Measurements from ENCODE around the gene UNC13A. TPM values are rescaled to one million over a fixed set of nuclear protein-coding genes. Genes with fewer than 3 reads are reported as not detected.
A peak's percentile ranks its signal among the peaks of the same experiment; 100 is the strongest.

The UNC13A gene
- polyA plus RNA-seq, 1 of the 3 experiments (the other 2 are of a cell fraction): 0.38 TPM

DNA sequence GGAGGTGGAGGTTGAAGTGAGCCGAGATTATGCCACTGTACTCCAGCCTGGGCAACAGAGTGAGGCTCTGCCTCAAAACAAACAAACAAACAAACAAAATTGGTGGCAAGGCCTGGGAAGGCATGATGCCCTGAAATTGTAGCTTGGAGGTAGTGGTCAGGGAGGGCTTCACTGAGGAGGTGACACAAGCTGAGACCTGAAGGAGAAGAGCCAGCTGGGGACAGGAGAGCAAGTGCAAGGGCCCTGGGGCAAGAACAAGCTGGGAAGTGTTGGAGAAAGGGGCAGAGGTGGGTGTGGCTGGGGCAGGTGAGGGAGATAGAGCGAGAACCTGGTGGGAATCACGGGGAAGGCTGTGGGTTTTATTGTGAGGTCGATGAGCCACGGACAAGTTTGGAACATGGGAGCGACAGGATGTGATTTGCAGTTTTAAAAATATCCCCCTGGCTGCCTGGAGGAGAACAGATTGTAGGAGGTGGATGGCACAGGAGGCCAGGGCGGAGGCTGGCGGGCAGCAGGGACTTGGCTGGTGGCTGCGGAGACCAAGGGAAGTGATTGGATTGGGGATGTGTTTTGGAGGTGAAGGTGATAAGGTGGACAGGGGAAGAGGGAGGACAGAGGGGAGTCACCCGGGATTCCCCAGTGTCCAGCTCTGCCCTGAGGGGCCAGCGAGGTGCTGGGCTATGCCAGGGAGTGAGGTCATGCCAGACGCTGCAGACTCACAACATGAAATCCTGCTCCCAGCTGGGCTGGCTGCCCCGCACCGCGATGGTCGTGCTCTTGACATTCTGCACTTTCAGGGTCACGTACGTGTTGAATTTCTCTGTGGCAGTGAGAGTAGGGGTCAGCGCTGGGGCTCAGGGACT, 14.0 kb downstream of the UNC13A start:
- Histone ChIP-seq H3K27me3 (ENCODE audit: insufficient read depth) (no peaks in the 10 kb centered on the region), H4K20me1 (ENCODE audit: insufficient read depth) (no peaks in the 10 kb centered on the region), H3K79me2 (ENCODE audit: insufficient read depth) (no peaks in the 10 kb centered on the region), H3K4me2 (no peak overlapping the region), H2AFZ (ENCODE audit: low read depth) (no peak overlapping the region), H3K27ac (ENCODE audit: low read depth in 2 of 2, low read length in 1 of 2) (no peak overlapping the region), H3K9me2 (no peaks in the 10 kb centered on the region), H3K9ac (no peak overlapping the region), H3K4me1 (ENCODE audit: control insufficient read depth in 1 of 2, insufficient read depth in 2 of 2, low read depth in 1 of 2, low read length in 1 of 2) (peaks cover 0 to 6% of the 10 kb centered on the region in 2 experiments; a peak in 1 of 4 replicates), H3F3A (replicated peaks; ENCODE audit: insufficient read depth) (no peaks in the 10 kb centered on the region), H3K36me3 (replicated peaks in 1 of 2; ENCODE audit: control insufficient read depth in 1 of 2, insufficient read depth in 2 of 2, low read length in 1 of 2) (no peaks in the 10 kb centered on the region), H3K4me3 (ENCODE audit: low read depth in 2 of 2, low read length in 1 of 2) (no peak overlapping the region), H3K9me3 (no peaks in the 10 kb centered on the region)
- 65% methylated on average over 10 of the region's 19 CpGs for WGBS (ENCODE audit: low lambda C conversion rate)
- ChIA-PET POLR2A (interaction anchor here (0.6 kb wide), 1 partner anchor 316 kb away, joined by 3 read pairs; no protein-coding TSS in a partner anchor), CTCF (interaction anchor here (1.0 kb wide), 1 partner anchor 10 kb away, joined by 3 read pairs; no protein-coding TSS in a partner anchor)
- peak; percentile 54 for DNase-seq
- TF ChIP-seq SMC3 (IDR thresholded peaks at IDR 0.05; ENCODE audit: low read depth, low read length) (no peak), TAF1 (IDR thresholded peaks at IDR 0.05; ENCODE audit: borderline replicate concordance, low read depth, low read length) (no peak)

GRCh38 chr19:17671906-17672305, 16.2 kb downstream of the UNC13A start:
- H3K27me3 ChIP-seq (ENCODE audit: insufficient read depth): no peaks in the 10 kb centered on the region
- H4K20me1 ChIP-seq (ENCODE audit: insufficient read depth): no peaks in the 10 kb centered on the region
- DNase-seq: peak; percentile 73
- no peak overlapping the region for H2AFZ ChIP-seq (ENCODE audit: low read depth)
- H3K9me2 ChIP-seq: no peaks in the 10 kb centered on the region
- no peak overlapping the region for H3K9ac ChIP-seq
- no peak overlapping the region for H3K27ac ChIP-seq (ENCODE audit: low read depth in 2 of 2, low read length in 1 of 2)
- peaks cover 0 to 6% of the 10 kb centered on the region in 2 experiments; a peak in 1 of 4 replicates for H3K4me1 ChIP-seq (ENCODE audit: control insufficient read depth in 1 of 2, insufficient read depth in 2 of 2, low read depth in 1 of 2, low read length in 1 of 2)
- TF ChIP-seq RXRA (IDR thresholded peaks at IDR 0.05; ENCODE audit: borderline replicate concordance, low read depth) (no peak), USF1 (IDR thresholded peaks at IDR 0.05; ENCODE audit: borderline replicate concordance, low read depth) (peak; percentile 87), CHD2 (IDR thresholded peaks at IDR 0.05; ENCODE audit: low read length, partially characterized antibody) (peak; percentile 76)
- no peaks in the 10 kb centered on the region for H3K79me2 ChIP-seq (ENCODE audit: insufficient read depth)
- H3K4me3 ChIP-seq (ENCODE audit: low read depth in 2 of 2, low read length in 1 of 2): no peak overlapping the region
- ChIA-PET POLR2A (no interaction called here), CTCF (interaction anchor here (0.9 kb wide), 1 partner anchor 11 kb away, joined by 3 read pairs; no protein-coding TSS in a partner anchor)
- H3K4me2 ChIP-seq: no peak overlapping the region
- no peaks in the 10 kb centered on the region for H3F3A ChIP-seq (replicated peaks; ENCODE audit: insufficient read depth)
- 60% methylated on average over 2 of the region's 2 CpGs for WGBS (ENCODE audit: low lambda C conversion rate)
- no peaks in the 10 kb centered on the region for H3K36me3 ChIP-seq (replicated peaks in 1 of 2; ENCODE audit: control insufficient read depth in 1 of 2, insufficient read depth in 2 of 2, low read length in 1 of 2)
- H3K9me3 ChIP-seq: no peaks in the 10 kb centered on the region

- peaks cover 0 to 1% of the 10 kb centered on the region in 2 experiments; a peak in 1 of 4 replicates for H3K4me1 ChIP-seq (ENCODE audit: control insufficient read depth in 1 of 2, insufficient read depth in 2 of 2, low read depth in 1 of 2, low read length in 1 of 2)
- CTCF ChIA-PET: interaction anchor here (1.0 to 1.2 kb wide), 2 partner anchors 10 to 34 kb away, joined by 3 to 4 read pairs; no protein-coding TSS in a partner anchor
Measured at GRCh38 chr19:17669419-17669818, 18.7 kb downstream of the UNC13A start.

More at GRCh38 chr19:17669419-17669818, 18.7 kb downstream of the UNC13A start:
- Histone ChIP-seq H2AFZ (ENCODE audit: low read depth) (no peak overlapping the region), H3K4me2 (no peak overlapping the region), H3K79me2 (ENCODE audit: insufficient read depth) (no peaks in the 10 kb centered on the region), H3K4me3 (ENCODE audit: low read depth in 2 of 2, low read length in 1 of 2) (no peak overlapping the region), H3K27me3 (ENCODE audit: insufficient read depth) (no peaks in the 10 kb centered on the region), H3F3A (replicated peaks; ENCODE audit: insufficient read depth) (no peaks in the 10 kb centered on the region), H3K36me3 (replicated peaks in 1 of 2; ENCODE audit: control insufficient read depth in 1 of 2, insufficient read depth in 2 of 2, low read length in 1 of 2) (no peaks in the 10 kb centered on the region), H3K9me2 (no peaks in the 10 kb centered on the region), H3K9me3 (no peaks in the 10 kb centered on the region), H4K20me1 (ENCODE audit: insufficient read depth) (no peaks in the 10 kb centered on the region), H3K9ac (no peak overlapping the region), H3K27ac (ENCODE audit: low read depth in 2 of 2, low read length in 1 of 2) (no peak overlapping the region)
- no peak for TF ChIP-seq TAF1 (IDR thresholded peaks at IDR 0.05; ENCODE audit: borderline replicate concordance, low read depth, low read length)
- TF ChIP-seq SMC3 (IDR thresholded peaks at IDR 0.05; ENCODE audit: low read depth, low read length): no peak
- no peak for TF ChIP-seq CHD2 (IDR thresholded peaks at IDR 0.05; ENCODE audit: low read length, partially characterized antibody)
- TF ChIP-seq FOXJ3 (CRISPR knock-in tag; IDR thresholded peaks at IDR 0.05): no peak
- no peak for TF ChIP-seq SIN3A (IDR thresholded peaks at IDR 0.05; ENCODE audit: borderline replicate concordance, low read depth, low read length)
- no peak for TF ChIP-seq GABPA (IDR thresholded peaks at IDR 0.05; ENCODE audit: low read depth)
- TF ChIP-seq FOXM1 (IDR thresholded peaks at IDR 0.05; ENCODE audit: low read depth): no peak
- TF ChIP-seq RCOR1 (IDR thresholded peaks at IDR 0.05; ENCODE audit: low read length): no peak
- TF ChIP-seq GATA2 (CRISPR knock-in tag; IDR thresholded peaks at IDR 0.05): no peak
- TF ChIP-seq YY1 (IDR thresholded peaks at IDR 0.05; ENCODE audit: low read depth): no peak
- TF ChIP-seq RFX5 (IDR thresholded peaks at IDR 0.05; ENCODE audit: low read length): no peak
- TF ChIP-seq TEAD4 (IDR thresholded peaks at IDR 0.05; ENCODE audit: borderline replicate concordance, insufficient read depth): no peak
- TF ChIP-seq EP300 (IDR thresholded peaks at IDR 0.05; ENCODE audit: borderline replicate concordance in 1 of 2, low read depth in 1 of 2, low read length in 1 of 2): no peak
- no peak for TF ChIP-seq CTCF (IDR thresholded peaks at IDR 0.05)
- no peak for TF ChIP-seq JUND (IDR thresholded peaks at IDR 0.05)
- 81% methylated on average over 8 of the region's 9 CpGs for WGBS (ENCODE audit: low lambda C conversion rate)
- POLR2A ChIA-PET: no interaction called here
- no peak for DNase-seq
